GM19043 (cell line): ENCODE results near the gene ZMYM2.

Experiments
- ATAC-seq: cut with Tn5 transposase; IDR thresholded peaks from one replicate; pipeline ENCODE4 v1.9.1; 2021; ENCODE audit warnings: low read depth; ENCODE audit not compliant: unreplicated experiment

ZMYM2 gene

DNA sequence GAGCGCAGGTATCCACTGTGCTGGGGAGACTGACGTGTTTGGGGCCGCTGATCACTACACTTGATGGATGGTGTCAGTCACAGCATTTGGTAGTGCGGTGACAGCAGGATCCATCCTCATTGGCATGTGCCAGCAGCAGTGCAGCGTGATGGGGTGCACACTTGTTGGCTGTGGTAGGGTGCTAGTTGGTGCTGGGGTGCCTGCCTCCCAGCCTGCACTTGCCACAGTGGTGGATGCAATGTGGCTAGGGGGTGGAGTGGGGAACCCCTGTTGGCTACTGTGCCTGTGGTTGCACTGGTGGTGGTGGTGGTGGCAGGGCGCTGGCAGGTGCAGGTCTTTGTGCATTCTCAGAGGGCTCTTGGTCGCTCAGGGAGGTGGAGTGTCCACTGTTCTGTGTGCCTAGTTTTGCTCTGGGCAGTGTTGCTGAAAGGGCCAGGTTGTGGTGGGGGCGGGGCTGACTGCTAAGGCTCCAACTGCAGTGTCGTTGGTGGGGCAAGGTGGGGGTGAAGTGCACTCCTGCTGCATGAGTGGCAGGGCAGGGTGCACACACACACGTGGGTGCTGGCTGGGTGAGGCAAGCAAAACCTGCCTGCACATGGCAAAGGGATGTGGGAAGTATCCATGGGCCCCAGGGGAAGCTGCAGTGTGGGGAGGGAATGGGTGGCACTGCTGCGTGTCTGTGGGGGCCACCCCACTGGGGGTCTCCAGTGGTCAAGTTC is 84.8 kb downstream of the ZMYM2 start:
- no peak for ATAC-seq

- no peak for ATAC-seq
Observed at GRCh38 chr13:20044086-20044485, 85.6 kb downstream of the ZMYM2 start.

GRCh38 chr13:20045950-20046548 is 87.5 kb downstream of the ZMYM2 start:
- no peak for ATAC-seq

GRCh38 chr13:20049558-20050473 is 91.3 kb downstream of the ZMYM2 start:
- no peak for ATAC-seq

DNA sequence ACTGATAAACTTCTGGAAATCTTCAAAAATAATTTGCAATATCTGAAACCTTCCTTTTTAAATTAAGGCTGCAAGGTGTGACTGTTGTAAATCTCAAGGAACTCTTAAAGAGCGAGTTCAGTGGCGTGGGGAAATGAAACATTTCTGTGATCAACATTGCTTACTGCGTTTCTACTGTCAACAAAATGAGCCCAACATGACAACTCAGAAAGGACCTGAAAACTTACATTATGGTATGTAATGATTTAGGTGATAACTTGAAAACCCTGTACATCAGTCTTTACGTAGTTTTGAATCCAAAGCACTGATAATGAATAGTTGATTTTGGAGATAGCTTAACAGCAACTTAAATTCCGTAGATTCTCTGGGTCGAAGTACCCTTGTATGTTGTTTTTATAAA is 92.8 kb downstream of the ZMYM2 start:
- no peak for ATAC-seq

GRCh38 chr13:20053016-20053415 is 94.5 kb downstream of the ZMYM2 start:
- ATAC-seq, result no peak

DNA sequence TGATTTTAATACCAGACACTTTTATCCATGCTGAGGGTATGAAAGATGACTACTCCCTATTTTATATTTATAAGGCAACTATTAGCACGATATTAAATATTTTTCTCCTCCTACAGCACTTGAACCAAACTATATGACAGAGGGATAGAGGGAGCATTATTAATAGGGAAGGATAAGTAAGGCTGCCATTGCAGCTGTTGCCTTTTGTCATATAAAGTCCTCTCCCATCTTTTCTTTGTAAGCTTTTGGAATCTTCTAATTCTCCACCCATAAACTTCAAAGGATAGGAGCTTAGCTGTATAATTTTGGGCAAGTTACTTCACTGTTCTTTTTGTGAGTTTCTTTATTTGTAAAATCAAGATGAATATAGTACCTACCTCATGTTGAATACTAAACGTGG is 95.4 kb downstream of the ZMYM2 start:
- ATAC-seq, result no peak

DNA sequence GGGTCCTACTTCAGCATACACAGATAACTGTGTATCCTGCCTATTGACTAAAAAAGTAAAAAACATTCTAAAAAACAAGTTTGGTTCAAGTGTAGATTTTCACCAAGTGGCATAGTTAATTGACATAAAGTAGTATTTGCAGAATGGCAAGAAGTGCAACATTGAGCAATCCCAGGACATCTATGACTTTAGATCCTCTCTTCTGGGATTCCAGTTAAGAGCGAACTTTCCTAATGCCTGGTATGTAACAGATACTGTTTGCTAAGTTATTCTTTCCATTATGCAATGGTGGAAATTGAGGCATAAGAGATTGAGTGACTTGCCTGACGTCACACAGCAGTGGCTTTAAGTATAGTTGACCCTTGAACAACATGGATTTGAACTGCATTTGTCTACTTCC is 96.1 kb downstream of the ZMYM2 start:
- ATAC-seq, result no peak

- no peak for ATAC-seq
Observed at GRCh38 chr13:20057214-20057613, 98.7 kb downstream of the ZMYM2 start.

DNA sequence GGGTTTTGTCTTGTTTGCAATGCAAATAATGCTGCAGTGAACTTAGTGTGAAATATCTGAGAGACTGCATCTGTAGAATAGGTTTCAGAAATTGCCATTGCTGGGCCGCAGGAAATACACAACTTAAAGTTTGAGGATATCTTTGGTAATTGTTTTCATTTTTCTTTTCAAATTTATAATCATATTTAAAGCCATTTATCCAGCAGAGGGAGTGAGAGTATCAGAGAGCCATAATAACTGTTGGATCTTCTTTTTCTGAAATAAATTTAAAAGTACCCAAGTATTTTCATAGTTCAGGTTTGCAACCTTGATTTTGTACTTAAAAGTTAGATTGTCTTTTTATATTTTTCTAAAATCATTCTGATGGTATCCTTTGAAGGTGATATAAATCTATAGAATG is 99.4 kb downstream of the ZMYM2 start:
- no peak for ATAC-seq

DNA sequence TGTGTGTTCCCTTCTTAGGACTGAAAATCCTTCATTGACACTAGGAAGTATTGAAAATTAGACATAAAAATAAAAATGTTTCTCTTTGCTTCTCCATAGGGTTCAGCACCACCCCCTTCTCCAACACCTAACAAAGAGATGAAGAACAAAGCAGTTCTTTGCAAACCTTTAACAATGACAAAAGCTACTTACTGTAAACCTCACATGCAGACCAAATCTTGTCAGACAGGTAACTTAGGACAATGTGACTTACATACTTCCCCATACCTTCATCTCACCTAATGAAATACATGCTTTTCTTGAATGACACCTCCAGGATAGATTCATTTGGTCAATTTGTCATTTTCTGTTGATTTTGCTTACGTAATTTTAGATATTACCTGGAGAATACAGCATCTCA is 99.9 kb downstream of the ZMYM2 start:
- ATAC-seq, result no peak

DNA sequence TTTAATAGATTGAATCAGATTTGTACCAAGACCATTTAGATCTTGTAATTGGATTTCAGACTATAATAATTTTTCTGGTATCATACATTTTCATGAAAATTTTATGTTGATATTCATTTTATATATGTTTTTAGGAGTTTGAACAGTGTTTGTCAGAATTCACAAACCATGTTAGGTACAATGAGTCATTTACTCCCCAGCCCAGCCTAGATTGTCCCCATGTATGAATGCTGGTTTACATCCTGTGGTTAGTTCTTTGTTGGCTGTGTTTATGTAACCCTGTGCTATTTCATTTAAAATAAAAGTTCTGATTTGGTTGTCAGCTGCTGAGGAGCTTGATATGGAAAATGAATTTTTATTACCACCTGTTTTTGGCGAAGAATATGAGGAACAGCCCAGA is 105.6 kb downstream of the ZMYM2 start:
- no peak for ATAC-seq

DNA sequence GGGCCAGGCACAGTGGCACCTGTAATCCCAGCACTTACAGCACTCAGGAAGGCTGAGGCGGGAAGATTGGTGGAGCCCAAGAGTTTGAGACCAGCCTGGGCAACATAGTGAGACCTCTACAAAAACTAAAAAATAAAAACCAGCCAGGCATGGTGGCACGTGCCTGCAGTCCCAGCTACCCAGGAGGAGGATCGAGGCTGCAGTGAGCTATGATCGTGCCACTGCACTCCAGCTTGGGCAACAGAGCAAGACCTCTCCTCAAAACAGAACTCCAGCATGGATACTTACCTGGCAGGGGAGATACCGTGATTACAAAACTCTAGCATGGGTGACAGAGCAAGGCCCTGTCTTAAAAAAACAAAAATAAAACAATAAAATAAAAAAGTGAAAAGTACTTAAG is 107.0 kb downstream of the ZMYM2 start:
- no peak for ATAC-seq

GRCh38 chr13:20069956-20070355 is 111.4 kb downstream of the ZMYM2 start:
- ATAC-seq, result no peak

GRCh38 chr13:20073775-20074174 is 115.2 kb downstream of the ZMYM2 start:
- ATAC-seq, result peak; percentile 86

DNA sequence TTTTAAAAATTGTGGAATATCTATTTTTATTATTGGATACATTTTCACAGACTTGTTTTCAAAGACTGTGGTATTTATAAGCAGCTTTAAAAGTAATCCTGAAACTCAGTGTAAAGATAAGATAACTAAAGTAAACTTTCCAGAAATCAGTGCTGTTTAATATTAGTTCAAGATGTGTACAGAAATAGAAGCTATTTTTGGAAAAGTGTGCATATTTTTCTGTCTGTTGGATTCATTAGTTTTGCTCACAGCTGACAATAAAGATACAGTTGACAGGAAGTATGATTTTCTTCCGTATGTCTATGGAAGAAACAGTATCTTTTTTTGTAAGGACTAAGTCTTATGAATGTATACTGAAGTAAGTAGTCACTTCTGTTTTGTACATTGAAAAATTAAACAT is 116.4 kb downstream of the ZMYM2 start:
- ATAC-seq, result no peak

GRCh38 chr13:20077086-20077485 is 118.6 kb downstream of the ZMYM2 start:
- no peak for ATAC-seq

GRCh38 chr13:20080377-20081164 is 122.0 kb downstream of the ZMYM2 start:
- ATAC-seq, result no peak

- ATAC-seq, result no peak
Observed at GRCh38 chr13:20090349-20090748, 131.8 kb downstream of the ZMYM2 start.

DNA sequence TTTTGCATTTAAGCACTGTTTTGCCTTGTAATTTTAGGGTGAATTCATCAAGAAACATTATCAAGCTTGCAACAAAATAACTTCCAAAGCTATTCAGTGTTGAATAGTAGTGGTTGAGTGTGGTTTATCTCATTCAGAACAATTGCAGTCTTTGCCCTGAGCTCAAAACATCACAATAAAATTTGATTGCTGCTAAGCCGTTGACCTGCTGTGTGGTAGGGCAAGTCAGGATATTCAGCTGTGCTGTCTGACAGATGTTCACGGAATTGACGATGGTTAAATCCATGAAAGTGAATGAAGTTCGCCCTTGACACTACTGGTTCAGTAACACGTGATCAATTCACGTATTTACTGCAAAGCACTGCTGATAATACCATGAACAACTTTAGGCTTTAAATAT is 135.4 kb downstream of the ZMYM2 start:
- ATAC-seq, result no peak

- no peak for ATAC-seq
Observed at GRCh38 chr13:20099319-20099718, 140.8 kb downstream of the ZMYM2 start.
